Common myeloid progenitor, CD34-positive (primary cell): ENCODE results near the gene GAPVD1.
"Not testable (repeated sequence)": the region's sequence is repeated elsewhere in the genome, so short reads cannot be mapped to it uniquely, and the experiment has no call there.

Experiments used
- CTCF ChIA-PET: fragments of 350-600 bp; sonication (Branson Sonifier 250); formaldehyde crosslinking; loops from one replicate; lab custom pipeline; 2021; ENCODE audit warnings: antibody characterized with exemption; lab: Charles Lee
- POLR2A ChIA-PET: fragments of 350-600 bp; sonication (Branson Sonifier 250); formaldehyde crosslinking; loops from one replicate; lab custom pipeline; 2021; ENCODE audit warnings: antibody characterized with exemption; lab: Charles Lee
- DNase-seq, 3 donors: peaks; one replicate each; pipeline versions ENCODE4 v3.0.0 to v3.0.0-alpha.2; 2013
- H3K27ac ChIP-seq, 2 experiments: 1 replicate in 1 of 2; 2 replicates in 1 of 2; pipeline ENCODE4 v1.7.0; 2013; ENCODE audit warnings: inconsistent platforms in 2 of 2, low read length in 2 of 2, mild to moderate bottlenecking in 2 of 2, low read depth in 1 of 2, moderate library complexity in 1 of 2; ENCODE audit not compliant: severe bottlenecking in 2 of 2, insufficient read depth in 1 of 2, poor library complexity in 1 of 2
- H3K27me3 ChIP-seq, 5 experiments: replicated peaks in 2 of 5; 1 replicate in 3 of 5; 2 replicates in 2 of 5; pipeline versions ENCODE4 v1.6.1 to v1.7.0; 2013; ENCODE audit warnings: low read length in 4 of 5, mild to moderate bottlenecking in 2 of 5, moderate library complexity in 2 of 5, inconsistent platforms in 1 of 5; ENCODE audit not compliant: insufficient read depth in 5 of 5, control insufficient read depth in 4 of 5
- H3K36me3 ChIP-seq, 4 experiments: 1 replicate in 2 of 4; 2 replicates in 2 of 4; pipeline versions ENCODE4 v1.6.1 to v1.7.0; 2013; ENCODE audit warnings: low read length in 3 of 4, control low read depth in 1 of 4, mild to moderate bottlenecking in 1 of 4; ENCODE audit not compliant: control insufficient read depth in 4 of 4, insufficient read depth in 4 of 4
- H3K4me1 ChIP-seq, 4 experiments: 1 replicate in 3 of 4; 2 replicates in 1 of 4; pipeline versions ENCODE4 v1.6.1 to v1.7.1; 2013; ENCODE audit warnings: low read length in 3 of 4, mild to moderate bottlenecking in 3 of 4, control low read depth in 1 of 4, inconsistent platforms in 1 of 4, moderate library complexity in 1 of 4; ENCODE audit not compliant: control insufficient read depth in 4 of 4, insufficient read depth in 4 of 4; ENCODE audit errors: control extremely low read depth in 1 of 4
- H3K4me3 ChIP-seq, 7 experiments: 1 replicate in 4 of 7; 2 replicates in 3 of 7; pipeline versions ENCODE4 v1.5.1 to v1.7.0; 2013; ENCODE audit warnings: mild to moderate bottlenecking in 7 of 7, low read length in 6 of 7, moderate library complexity in 6 of 7, inconsistent platforms in 2 of 7, low read depth in 2 of 7, control low read depth in 1 of 7; ENCODE audit not compliant: insufficient read depth in 4 of 7, control insufficient read depth in 1 of 7; ENCODE audit errors: extremely low read depth in 1 of 7
- H3K9me3 ChIP-seq, 5 experiments: 1 replicate in 4 of 5; 2 replicates in 1 of 5; pipeline versions ENCODE4 v1.6.1 to v1.7.1; 2013; ENCODE audit warnings: low read length in 4 of 5, mild to moderate bottlenecking in 2 of 5, inconsistent platforms in 1 of 5, low read depth in 1 of 5, moderate library complexity in 1 of 5; ENCODE audit not compliant: control insufficient read depth in 4 of 5, insufficient read depth in 2 of 5; ENCODE audit errors: control extremely low read depth in 1 of 5
- WGBS: methylation state at CpG from one replicate; pipeline ENCODE4 v1.1.5; 2013; ENCODE audit not compliant: insufficient coverage; 5-methylcytosine and 5-hydroxymethylcytosine counted together

The GAPVD1 gene

DNA sequence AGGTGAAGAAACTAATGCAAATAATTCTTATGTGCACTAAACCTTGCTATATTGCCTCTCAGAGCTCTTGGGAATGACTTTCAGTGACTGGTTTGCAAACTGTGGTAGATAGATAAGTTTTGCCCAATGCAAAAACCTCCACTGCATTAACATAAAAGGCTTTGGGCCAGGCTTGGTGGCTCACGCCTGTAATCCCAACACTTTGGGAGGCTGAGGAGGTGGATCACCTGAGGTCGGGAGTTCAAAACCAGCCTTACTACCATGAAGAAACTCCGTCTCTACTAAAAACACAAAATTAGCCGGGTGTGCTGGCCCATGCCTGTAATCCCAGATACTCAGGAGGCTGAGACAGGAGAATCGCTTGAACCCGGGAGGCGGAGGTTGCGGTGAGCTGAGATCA is 27.5 kb upstream of the GAPVD1 start:
- H3K27me3 ChIP-seq, H3K27ac ChIP-seq: not testable (repeated sequence)
- CTCF ChIA-PET, result interaction anchor here (1.0 kb wide), 1 partner anchor 28 kb away, joined by 3 read pairs; the partner anchor contains the start of gene GAPVD1

DNA sequence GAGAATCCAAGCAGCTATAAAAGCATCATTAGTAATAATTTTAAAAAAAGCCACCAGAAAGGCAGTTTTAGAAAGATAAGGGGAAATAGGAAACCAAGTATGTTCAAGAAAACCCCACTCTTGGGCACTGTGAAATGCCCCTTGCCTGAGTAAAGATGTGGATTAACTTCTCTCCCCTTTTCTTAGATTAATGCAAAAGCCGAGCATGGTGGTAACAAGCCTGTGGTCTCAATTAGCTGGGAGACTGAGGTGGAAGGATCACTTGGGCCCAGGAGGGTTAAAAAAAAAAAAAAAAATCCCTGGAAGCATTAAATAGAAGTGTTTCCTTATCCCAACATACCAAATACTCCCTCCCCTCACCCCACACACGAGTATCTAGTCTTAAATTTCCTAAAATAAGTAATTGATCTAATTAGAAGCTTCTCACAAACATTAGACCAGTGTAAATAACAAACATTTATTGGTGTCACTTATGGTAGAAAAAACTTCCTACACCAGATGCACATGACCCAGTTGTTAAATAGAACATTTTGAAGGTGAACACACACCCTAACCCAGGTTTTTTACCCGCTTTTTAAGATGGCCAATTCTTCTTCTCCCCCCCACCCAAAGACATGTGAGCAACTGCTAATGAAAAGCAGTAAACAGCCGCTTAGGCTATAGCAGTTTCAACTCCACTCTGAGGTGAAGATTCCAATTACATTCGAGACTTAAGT is 25.7 kb upstream of the GAPVD1 start:
- no peaks in the 10 kb centered on the region for H3K27me3 ChIP-seq
- H3K9me3 ChIP-seq, result no peaks in the 10 kb centered on the region
- H3K36me3 ChIP-seq, result peaks cover 24 to 76% (median 49%) of the 10 kb centered on the region in 4 experiments
- 100% methylated on average over 1 of the region's 5 CpGs for WGBS
- peak overlapping the region in 2 of 7 experiments; percentile 36 to 38 for H3K4me3 ChIP-seq
- CTCF ChIA-PET, result no interaction called here
- peaks cover 5 to 31% (median 20%) of the 10 kb centered on the region in 4 experiments for H3K4me1 ChIP-seq
- no peak overlapping the region for H3K27ac ChIP-seq
- peak; percentile 61 to 84 (median 76) for DNase-seq
- POLR2A ChIA-PET, result interaction anchor here (0.6 to 2.7 kb wide), 4 partner anchors 33 to 172 kb away, joined by 3 to 14 read pairs (median 4); partner anchors contain the start of gene RABEPK

More for the DNA sequence above, 27.5 kb upstream of the GAPVD1 start:
- H3K4me3 ChIP-seq, H3K9me3 ChIP-seq: not testable (repeated sequence)
- peaks cover 5 to 20% (median 13%) of the 10 kb centered on the region in 4 experiments for H3K4me1 ChIP-seq
- peak in 1 of 3 donors; percentile 12 for DNase-seq
- WGBS, result 100% methylated on average over 3 of the region's 8 CpGs
- POLR2A ChIA-PET, result interaction anchor here (0.8 to 2.7 kb wide), 2 partner anchors 16 to 34 kb away, joined by 4 to 14 read pairs; partner anchors contain the start of gene RABEPK
- peaks cover 25 to 78% (median 52%) of the 10 kb centered on the region in 4 experiments for H3K36me3 ChIP-seq

DNA sequence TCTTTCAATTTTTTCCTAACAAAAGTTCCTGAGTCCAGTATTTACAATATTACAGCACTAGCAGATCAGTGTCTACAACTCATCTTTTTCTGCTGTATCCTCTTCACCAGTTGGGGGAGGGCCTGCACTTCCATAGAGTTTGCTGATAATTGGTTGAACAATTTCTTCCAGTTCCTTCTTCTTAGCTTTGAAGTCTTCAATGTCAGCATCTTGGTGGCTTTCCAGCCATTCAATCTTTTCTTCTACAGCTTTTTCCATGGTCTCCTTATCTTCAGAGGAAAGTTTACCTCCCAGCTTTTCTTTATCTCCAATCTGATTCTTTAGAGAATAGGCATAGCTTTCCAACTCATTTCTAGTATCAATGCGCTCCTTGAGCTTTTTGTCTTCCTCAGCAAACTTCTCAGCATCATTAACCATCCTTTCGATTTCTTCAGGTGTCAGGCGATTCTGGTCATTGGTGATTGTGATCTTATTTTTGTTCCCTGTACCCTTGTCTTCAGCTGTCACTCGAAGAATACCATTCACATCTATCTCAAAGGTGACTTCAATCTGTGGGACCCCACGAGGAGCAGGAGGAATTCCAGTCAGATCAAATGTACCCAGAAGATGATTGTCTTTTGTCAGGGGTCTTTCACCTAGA is 25.0 kb upstream of the GAPVD1 start:
- Histone ChIP-seq H3K4me3 (peak overlapping the region in 2 of 7 experiments; percentile 16 to 100), H3K36me3 (peaks cover 24 to 70% (median 49%) of the 10 kb centered on the region in 4 experiments), H3K4me1 (peaks cover 5 to 32% (median 21%) of the 10 kb centered on the region in 4 experiments)
- H3K27me3 ChIP-seq, H3K9me3 ChIP-seq, DNase-seq, CTCF ChIA-PET, H3K27ac ChIP-seq: not testable (repeated sequence)
- POLR2A ChIA-PET, result interaction anchor here (0.6 kb wide), 2 partner anchors 101 to 171 kb away, joined by 3 to 5 read pairs; no protein-coding TSS in a partner anchor
- WGBS, result no CpG with 5 or more reads among the region's 5 CpGs

DNA sequence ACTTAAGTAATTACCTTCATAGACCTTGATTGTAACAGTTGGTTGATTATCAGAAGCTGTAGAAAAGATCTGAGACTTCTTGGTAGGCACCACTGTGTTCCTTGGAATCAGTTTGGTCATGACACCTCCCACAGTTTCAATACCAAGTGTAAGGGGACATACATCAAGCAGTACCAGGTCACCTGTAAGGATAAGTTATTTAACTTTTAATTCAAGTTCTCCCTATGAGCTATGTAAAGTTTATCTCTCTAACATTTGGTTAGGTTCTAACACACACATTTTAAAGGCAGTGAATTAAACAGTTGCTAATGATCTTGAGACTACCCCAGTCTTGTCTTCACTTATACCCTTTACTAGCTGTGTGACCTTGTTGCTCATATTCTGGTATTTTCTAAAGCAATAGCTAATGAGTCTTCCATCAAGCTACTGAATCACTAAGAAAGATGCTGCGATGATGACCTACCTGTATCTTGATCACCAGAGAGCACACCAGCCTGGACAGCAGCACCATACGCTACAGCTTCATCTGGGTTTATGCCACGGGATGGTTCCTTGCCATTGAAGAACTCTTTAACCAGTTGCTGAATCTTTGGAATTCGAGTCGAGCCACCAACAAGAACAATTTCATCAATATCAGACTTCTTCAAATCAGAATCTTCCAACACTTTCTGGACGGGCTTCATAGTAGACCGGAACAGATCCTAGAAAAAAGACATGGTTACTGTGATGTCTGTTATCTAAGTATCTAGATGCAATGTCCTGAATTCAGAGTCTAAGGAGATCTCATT is 23.3 kb upstream of the GAPVD1 start:
- Histone ChIP-seq H3K4me3 (peak overlapping the region in 5 of 7 experiments; percentile 83 to 100 (median 99)), H3K4me1 (peaks cover 9 to 40% (median 27%) of the 10 kb centered on the region in 4 experiments), H3K9me3 (no peaks in the 10 kb centered on the region), H3K27me3 (no peaks in the 10 kb centered on the region), H3K27ac (peak overlapping the region in 1 of 2 experiments; percentile 99), H3K36me3 (peaks cover 24 to 63% (median 46%) of the 10 kb centered on the region in 4 experiments)
- peak in 1 of 3 donors; percentile 27 for DNase-seq
- ChIA-PET CTCF (interaction anchor here (0.6 kb wide), 1 partner anchor 1244 kb away, joined by 3 read pairs; no protein-coding TSS in a partner anchor), POLR2A (interaction anchor here (1.5 kb wide), 1 partner anchor 21 kb away, joined by 5 read pairs; no protein-coding TSS in a partner anchor)
- 100% methylated on average over 2 of the region's 7 CpGs for WGBS

DNA sequence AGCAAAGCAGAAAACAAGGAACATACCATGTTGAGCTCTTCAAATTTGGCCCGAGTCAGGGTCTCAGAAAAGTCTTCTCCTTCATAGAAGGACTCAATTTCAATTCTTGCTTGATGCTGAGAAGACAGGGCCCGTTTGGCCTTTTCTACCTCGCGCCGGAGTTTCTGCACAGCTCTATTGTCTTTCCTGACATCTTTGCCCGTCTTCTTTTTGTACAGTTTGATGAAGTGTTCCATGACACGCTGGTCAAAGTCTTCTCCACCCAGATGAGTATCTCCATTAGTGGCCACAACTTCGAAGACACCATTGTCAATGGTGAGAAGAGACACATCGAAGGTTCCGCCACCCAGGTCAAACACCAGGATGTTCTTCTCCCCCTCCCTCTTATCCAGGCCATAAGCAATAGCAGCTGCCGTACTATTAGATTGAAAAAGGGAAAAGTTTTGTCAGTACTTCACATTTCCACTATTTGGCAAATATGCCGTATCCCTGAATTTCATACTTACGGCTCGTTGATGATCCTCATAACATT is 22.6 kb upstream of the GAPVD1 start:
- Histone ChIP-seq H3K4me3 (peak overlapping the region in 5 of 7 experiments; percentile 83 to 100 (median 99)), H3K27ac (peak overlapping the region in 1 of 2 experiments; percentile 99), H3K36me3 (peaks cover 24 to 58% (median 44%) of the 10 kb centered on the region in 4 experiments), H3K9me3 (no peaks in the 10 kb centered on the region), H3K4me1 (peaks cover 9 to 40% (median 27%) of the 10 kb centered on the region in 4 experiments), H3K27me3 (no peaks in the 10 kb centered on the region)
- ChIA-PET POLR2A (interaction anchor here (1.5 kb wide), 1 partner anchor 20 kb away, joined by 5 read pairs; no protein-coding TSS in a partner anchor), CTCF (no interaction called here)
- WGBS, result 97% methylated on average over 9 of the region's 14 CpGs
- no peak for DNase-seq
